Non-pigmented ciliary epithelial cell (primary cell): ENCODE data around the gene SRGAP1.

Experiments
- DNase-seq: peaks from one replicate; pipeline ENCODE4 v3.0.0-alpha.2; 2010; ENCODE audit warnings: low read depth

The SRGAP1 gene

DNA sequence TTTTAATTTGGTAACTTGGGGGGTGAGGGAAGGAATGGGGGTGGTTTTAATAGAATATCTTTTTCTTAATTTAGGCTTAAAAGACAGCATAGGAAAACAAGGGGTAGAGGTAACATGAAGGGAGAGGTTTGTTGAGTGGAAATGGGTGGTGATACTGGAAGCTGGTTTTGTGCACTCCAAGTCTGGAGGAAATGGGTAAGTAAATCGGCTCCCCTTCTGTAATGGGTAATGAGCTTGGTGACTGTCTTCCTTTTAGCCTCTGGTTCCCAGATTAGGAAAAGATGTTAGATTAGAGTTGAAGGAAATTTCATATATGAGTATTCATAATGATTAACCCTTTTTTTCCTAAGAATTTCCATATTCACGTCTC lies 122.1 kb downstream of the SRGAP1 start:
- DNase-seq = no peak

- no peak for DNase-seq
Measured at GRCh38 chr12:63967358-63968145, 123.1 kb downstream of the SRGAP1 start.

- no peak for DNase-seq
Measured at GRCh38 chr12:63968673-63969072, 124.2 kb downstream of the SRGAP1 start.

DNA sequence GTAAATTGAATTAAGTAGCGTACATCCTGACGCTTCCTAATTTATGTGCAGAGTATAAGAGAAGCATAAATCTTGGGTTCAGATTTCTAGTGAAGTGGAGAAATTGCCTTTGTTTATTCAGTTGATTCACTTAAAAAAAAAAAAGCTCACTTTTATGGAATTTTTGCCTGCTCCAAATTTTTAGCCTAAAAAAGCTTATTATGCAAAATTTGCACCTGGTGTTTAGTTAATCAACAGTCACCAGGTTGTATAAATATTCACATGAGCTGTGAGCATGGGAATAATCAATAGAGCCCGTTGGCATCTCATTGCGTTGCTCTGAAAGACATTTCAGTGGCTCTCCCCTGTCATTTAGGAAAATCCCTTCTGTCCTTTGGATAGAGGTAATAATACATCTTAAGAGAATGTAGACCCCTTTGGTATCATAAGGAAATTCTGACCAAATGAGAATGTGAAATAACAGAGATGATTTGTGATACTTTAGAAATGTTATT lies 132.4 kb downstream of the SRGAP1 start:
- no peak for DNase-seq

DNA sequence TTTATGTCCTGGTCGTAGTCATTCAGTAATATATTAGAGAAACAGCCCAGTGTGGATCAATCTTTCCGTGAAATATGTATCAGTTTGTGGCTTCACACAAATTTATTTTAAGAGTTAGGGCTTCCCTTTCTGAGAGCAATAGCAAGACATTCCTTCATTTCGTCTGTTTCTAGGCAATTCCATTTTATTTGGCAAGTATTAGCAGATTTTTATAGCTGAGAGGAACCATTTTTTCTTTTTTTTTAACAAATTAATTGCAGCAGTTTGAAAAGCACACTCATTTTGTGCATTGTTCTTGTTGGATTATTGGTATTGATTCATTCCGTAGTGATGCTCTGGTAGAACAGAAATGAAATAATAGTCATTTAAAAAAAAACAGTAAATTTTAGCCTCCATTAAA lies 132.9 kb downstream of the SRGAP1 start:
- DNase-seq = no peak

GRCh38 chr12:63978519-63978918 lies 134.0 kb downstream of the SRGAP1 start:
- DNase-seq = peak; percentile 51

- no peak for DNase-seq
Measured at GRCh38 chr12:63980211-63980610, 135.7 kb downstream of the SRGAP1 start.

DNA sequence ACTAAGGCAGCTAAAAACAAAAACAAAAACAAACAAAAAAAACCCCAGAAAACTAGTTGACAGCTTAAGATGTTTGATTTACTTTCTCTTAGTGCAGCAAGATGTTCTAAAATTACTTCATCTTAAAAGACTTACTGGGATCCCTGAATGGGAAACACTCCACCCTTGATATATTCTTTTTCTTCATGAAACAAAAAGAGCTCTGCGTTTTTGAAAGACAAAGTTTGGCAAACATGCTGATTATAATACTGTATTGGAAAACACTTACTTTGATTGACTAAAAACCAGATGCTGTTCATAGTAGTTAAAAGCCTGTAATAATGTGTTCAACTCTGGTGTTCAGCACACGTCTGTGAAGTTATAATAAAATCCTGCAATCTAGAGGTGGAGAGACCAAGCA lies 136.8 kb downstream of the SRGAP1 start:
- DNase-seq = no peak

GRCh38 chr12:63982604-63983295 lies 138.2 kb downstream of the SRGAP1 start:
- DNase-seq = no peak

DNA sequence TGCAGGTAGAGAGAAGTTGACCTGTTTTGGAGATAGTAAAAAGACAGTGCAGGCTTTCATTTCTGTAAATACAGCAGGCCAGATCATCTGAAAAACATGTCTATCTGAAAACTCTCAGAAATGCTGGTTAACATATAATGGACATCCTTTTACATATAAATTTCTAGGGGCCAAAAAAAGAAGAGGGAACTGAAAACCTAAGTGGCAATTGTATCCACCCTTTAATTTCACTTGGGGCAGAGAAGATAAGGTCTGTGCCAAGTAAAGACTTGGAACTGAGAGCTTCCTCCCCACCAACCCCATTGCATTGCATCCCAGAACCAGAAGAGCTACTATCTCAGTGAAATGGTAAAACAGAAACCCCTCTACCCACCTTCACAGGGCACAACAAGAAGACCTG lies 141.0 kb downstream of the SRGAP1 start:
- DNase-seq = no peak

GRCh38 chr12:63985945-63986344 lies 141.4 kb downstream of the SRGAP1 start:
- DNase-seq = no peak

- no peak for DNase-seq
Measured at GRCh38 chr12:63989301-63989845, 144.9 kb downstream of the SRGAP1 start.

DNA sequence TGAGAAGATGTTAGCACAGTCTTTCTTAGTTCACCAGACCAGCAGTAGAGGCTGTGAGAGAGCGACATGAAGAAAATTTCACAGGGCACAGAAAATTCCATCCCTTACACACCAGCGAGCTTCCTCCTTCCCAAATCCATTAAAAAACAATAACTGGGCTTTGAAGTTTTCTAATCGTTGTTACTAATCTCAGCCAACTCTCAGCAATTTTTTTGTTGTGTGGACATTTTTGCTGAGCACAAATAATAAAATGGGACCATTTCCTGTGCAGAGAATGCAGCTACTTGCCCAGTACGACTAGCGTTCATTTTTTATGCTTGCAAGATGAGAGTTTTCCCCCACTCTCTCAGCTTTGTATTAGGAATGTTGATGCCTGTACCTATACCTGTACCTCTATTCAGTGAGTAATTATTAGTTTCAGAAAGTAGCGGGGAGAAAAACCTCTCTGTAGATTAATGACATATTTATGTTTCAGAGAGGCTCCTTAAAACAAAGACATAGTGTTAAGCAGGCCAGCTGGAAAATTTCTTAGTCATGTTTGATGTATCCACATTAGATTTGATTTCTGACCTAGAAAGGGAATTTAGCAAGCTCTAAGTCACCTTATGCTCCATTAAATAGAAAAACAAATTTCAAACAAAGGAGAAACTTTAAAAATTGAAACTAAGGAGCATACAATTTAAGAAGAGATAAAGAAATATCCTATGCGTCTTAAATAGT lies 146.5 kb downstream of the SRGAP1 start:
- no peak for DNase-seq

DNA sequence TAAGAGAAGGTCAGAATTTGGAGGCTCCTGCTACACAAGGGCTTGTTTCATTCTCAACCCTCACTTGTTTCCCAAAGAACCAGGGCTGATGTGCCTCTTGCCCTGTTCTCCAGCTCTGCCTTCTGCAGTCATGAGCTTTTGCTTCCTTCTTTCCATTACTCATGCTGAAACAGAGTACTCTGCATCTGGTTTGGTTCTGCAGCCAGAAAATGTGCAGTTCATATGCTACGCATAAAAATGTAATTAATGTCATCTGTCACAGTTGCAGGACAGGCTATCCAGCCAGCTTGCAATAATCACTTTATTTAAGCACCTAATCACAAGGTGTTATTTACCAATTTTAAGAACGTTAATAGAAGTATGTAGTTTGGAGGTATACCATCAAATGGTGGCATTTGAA lies 150.2 kb downstream of the SRGAP1 start:
- no peak for DNase-seq

- no peak for DNase-seq
Measured at GRCh38 chr12:63995512-63995911, 151.0 kb downstream of the SRGAP1 start.

GRCh38 chr12:63996556-63996955 lies 152.1 kb downstream of the SRGAP1 start:
- DNase-seq = no peak

GRCh38 chr12:63997198-63997597 lies 152.7 kb downstream of the SRGAP1 start:
- DNase-seq = no peak

DNA sequence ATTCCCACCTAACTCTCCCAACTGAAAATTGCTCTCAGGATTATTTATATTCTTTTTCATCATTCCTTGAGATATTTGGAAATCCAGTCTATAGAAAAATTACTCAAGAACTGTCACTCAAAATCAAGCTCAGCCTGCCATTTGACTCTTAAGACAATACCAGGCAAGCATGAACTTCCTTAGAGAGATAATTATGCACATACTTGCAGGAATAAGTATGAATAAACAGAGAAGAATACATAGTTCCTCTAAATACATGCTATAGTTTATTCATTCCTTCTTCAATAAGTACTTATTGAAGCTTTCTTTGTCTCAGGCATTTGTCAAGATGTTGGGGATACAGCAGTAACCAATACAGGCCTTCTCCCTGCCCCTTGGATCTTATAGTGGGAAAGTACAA lies 154.1 kb downstream of the SRGAP1 start:
- DNase-seq = no peak

DNA sequence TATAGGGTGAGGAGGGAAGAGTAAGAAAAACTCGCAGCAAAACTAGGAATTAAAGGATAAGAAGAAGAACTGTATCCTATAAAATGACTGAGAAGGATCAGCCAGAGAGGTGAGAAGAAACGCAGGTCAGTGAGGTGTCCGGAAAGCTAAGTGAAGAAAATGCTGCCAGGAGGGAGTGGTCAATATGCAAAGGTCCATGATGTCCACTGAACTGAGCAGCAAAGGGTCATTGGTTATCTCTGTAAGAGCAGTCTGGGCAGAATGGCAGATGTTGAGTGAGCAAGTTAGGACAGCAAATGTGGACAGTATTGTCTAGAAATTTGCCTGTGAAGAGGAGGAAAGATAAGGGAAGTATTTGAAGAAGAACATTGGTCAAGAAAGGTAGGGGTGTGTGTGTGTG lies 155.4 kb downstream of the SRGAP1 start:
- no peak for DNase-seq

DNA sequence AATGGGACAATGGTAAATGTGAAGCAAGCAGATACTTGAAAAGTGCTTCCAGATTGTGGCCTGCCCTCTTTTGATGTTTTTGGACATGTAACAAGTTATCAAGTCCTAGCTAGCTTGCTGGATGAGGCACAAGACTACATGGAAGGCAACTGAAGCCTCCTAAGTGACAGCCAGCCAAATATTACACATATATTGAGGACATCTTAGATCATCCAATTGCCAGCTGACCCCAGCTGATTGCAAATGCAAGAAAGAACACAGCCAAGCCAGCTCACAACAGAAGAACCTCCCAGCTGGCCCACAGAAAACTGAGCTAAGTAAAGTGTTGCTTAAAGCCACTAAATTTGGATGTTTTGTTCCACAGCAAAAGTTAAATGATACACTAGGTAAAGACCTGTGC lies 156.9 kb downstream of the SRGAP1 start:
- DNase-seq = no peak

DNA sequence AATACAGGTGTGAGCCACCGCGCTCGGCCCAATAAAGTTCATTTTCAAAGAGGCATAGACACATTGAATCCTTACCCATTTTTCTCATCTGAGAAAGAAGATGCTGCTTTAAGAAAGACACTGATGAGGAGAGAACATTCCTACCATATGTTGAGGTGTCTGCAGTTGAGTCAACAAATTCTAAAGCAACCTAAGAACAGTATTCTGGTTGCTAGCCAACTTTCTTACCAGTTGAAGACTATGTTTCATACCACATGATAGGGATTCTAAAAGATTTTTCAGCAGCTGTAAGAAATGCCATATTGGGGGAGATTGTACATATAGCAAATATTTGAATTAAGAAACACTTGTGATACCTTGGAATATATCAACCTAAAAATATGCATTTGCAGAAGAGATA lies 160.1 kb downstream of the SRGAP1 start:
- DNase-seq = peak; percentile 58

GRCh38 chr12:64006211-64006825 lies 161.8 kb downstream of the SRGAP1 start:
- peak; percentile 58 for DNase-seq
